Measurements from ENCODE around the gene DLL4.

GRCh38 chr15:40955141-40955903 is 26.2 kb downstream of the DLL4 start:
- no peak for TF ChIP-seq CTCF (IDR thresholded peaks at IDR 0.05)
- TF ChIP-seq EP300 (IDR thresholded peaks at IDR 0.05): no peak
- no peak for TF ChIP-seq POLR2A (IDR thresholded peaks at IDR 0.05)
